RWPE1 (cell line): Measurements from ENCODE around the gene ZNF48.

Experiments used
- CTCF ChIA-PET: fragments of 350-600 bp; sonication (Branson Sonifier 250); formaldehyde crosslinking; extraction: SDS; loops from one replicate; lab custom pipeline; 2021; lab: Yijun Ruan, JAX
- POLR2A ChIA-PET: fragments of 400-600 bp; formaldehyde crosslinking; extraction: SDS; loops from one replicate; lab custom pipeline; 2020; ENCODE audit warnings: antibody characterized with exemption; ENCODE audit not compliant: low non-redundant PET; lab: Yijun Ruan, JAX
- DNase-seq: peaks from one replicate; pipeline ENCODE4 v3.0.0; 2012; ENCODE audit warnings: low spot score
- H3K27ac ChIP-seq: fragments of 450-650 bp; 2 replicates; pipeline ENCODE4 v1.5.1; 2017
- TF ChIP-seq, protein P1 (sequence below): fragments of 450-650 bp; conservative IDR thresholded peaks from 2 replicates; pipeline ENCODE4 v1.5.1; 2017; ENCODE audit warnings: low read depth, mild to moderate bottlenecking

Gene ZNF48

DNA sequence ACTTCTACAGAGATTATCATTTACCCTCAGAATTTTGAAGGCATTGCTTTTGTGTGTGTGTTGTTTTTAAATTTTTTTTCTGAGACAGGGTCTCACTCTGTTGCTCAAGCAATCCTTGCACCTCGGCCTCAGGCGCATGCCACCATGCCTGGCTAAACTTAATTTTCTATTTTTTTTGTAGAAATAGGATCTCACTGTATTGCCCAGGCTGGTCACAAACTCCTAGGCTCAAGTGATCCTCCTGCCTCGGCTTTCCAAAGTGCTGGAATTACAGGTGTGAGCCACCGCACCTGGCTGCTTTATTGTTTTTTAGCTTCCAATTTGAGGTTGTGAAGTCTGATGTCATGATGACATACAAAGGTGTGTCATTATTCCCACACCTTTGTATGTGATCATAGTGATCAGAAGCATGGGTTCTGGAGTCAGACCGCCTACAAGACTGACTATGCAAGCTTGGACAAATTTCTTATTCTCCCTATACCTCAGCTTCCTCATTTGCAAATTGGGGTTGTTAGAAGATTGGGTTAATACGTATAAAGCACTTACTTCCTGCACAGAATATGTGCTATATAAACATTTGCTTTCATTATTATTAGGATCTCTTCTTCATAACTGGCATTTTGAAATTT is 44.6 kb downstream of the ZNF48 start:
- H3K27ac ChIP-seq, result no peak overlapping the region
- no peak for DNase-seq
- CTCF ChIA-PET, result no interaction called here
- POLR2A ChIA-PET, result no interaction called here
- TF ChIP-seq, protein P1, sequence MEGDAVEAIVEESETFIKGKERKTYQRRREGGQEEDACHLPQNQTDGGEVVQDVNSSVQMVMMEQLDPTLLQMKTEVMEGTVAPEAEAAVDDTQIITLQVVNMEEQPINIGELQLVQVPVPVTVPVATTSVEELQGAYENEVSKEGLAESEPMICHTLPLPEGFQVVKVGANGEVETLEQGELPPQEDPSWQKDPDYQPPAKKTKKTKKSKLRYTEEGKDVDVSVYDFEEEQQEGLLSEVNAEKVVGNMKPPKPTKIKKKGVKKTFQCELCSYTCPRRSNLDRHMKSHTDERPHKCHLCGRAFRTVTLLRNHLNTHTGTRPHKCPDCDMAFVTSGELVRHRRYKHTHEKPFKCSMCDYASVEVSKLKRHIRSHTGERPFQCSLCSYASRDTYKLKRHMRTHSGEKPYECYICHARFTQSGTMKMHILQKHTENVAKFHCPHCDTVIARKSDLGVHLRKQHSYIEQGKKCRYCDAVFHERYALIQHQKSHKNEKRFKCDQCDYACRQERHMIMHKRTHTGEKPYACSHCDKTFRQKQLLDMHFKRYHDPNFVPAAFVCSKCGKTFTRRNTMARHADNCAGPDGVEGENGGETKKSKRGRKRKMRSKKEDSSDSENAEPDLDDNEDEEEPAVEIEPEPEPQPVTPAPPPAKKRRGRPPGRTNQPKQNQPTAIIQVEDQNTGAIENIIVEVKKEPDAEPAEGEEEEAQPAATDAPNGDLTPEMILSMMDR, result no peak

DNA sequence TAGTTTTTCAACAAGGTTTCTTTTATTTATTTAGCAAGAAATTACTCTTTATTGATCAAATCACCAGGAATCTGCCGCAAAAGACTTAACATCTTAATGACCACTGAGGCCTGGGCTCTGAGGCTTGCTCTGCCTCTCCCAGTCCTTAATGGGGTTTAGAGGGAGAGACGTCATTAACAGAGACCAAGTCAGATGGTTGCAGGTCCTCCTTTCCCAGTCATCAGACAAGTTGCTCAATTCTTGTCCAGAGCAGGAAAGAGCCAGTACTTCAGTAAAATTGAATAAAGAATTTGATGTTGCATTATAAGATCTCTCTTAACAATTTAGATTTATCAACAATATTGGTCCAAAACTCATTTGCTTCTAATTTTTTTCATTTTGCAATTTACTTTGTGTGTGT is 48.4 kb downstream of the ZNF48 start:
- ChIA-PET CTCF (no interaction called here), POLR2A (no interaction called here)
- no peak for DNase-seq
- no peak overlapping the region for H3K27ac ChIP-seq
- TF ChIP-seq, protein P1, result no peak

DNA sequence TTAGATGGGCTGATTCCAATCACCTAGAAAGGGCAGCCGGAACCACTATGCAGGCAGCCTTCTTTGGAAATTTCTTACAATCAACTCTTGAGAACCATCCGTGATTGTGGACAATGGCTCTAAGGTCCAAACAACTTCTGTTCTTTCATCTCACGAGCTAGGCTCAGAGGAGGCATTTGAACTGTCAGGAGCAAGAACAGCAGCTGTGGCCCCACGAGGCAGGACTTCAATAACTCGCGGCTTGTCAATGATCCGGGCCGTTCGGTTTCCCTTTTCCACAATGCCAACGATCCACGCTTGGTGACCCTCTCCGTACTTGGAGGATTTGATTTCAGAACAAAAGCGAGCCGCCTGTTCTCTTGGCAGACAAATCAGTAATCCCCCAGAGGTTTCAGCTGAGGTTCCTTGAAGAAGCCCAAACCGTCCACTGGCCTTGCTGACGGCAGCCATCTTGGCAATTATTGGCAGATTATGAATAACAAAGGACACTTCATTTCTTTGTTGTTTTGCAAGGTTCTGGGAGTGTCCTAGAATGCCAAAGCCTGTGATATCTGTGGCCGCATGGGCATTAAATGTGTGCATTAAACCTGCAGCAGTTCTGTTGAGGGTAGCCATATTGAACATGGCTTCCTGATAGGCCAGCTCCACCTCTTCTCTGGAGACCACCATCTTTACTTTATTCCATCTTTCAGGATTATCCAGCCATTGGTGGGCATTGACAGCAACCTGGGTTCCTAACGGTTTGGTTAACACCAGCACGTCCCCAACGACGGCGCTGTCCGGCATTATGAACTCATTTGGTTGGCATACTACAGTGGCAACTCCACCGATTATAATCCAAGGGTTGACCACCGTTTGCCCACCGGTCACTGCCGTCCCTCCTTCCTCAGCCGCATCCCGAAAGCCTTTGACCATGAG is 49.3 kb downstream of the ZNF48 start:
- no peak for DNase-seq
- CTCF ChIA-PET, result interaction anchor here (0.6 kb wide), 1 partner anchor 98 kb away, joined by 3 read pairs; no protein-coding TSS in a partner anchor
- POLR2A ChIA-PET, result interaction anchor here (0.6 to 1.1 kb wide), 3 partner anchors 11 to 123 kb away, joined by 3 to 4 read pairs (median 3); no protein-coding TSS in a partner anchor
- peak overlapping the region; percentile 87 for H3K27ac ChIP-seq
- TF ChIP-seq, protein P1, result no peak

DNA sequence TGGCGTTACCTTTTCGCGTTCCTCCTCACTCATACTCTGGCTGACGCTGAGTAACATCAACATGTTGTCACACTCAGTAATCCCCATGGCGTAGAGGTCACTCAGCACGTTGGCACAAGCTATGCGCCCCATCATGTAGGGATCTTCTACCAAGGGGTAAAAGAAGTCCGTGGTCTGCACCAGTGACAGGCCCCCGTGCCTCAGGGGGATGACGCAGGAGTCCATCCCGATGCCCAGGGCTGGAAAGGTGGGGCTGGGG is 49.9 kb downstream of the ZNF48 start:
- TF ChIP-seq, protein P1, result no peak
- CTCF ChIA-PET, result interaction anchor here (0.6 to 0.9 kb wide), 3 partner anchors 97 to 355 kb away, joined by 3 read pairs; no protein-coding TSS in a partner anchor
- H3K27ac ChIP-seq, result peak overlapping the region; percentile 87
- no peak for DNase-seq
- POLR2A ChIA-PET, result interaction anchor here (0.6 to 1.1 kb wide), 3 partner anchors 11 to 123 kb away, joined by 3 to 4 read pairs (median 3); no protein-coding TSS in a partner anchor

DNA sequence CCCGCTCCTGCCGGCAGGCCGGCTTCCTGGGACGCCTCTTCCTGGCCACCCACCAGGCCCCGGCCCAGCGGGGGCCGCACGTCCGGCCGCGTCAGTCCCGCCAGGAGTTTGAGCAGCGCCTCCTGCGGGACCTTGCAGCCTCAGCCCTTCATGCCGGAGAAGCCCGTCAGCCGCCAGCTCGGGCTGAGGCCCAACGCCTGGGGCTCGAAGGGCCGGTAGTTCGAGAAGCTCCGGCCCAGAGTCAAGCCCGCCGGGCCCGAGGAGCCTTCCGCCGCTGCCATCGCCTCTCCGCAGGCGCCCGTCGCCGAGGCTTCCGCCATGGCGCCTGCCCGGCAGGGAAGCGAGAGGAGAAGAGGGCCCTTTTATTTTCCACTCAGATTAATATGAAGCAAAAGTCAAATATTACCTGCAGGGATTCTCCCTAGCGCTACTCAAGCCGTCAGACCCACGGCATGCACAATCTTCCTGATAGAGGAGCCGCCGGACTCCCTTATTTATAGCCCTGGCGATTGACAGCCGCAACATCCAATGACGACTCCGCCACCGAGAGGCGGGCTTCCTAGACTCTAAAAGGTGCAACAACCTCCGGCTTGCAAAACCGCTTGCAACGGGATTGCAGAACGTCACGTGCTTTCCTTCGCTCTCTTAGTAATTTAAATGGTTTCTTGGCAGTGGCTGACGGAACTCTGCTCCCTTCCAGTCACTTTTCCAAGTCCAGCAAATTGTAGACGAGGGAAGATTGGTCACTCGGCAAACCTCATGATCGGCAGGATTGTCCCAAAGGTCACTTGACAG is 50.4 kb downstream of the ZNF48 start, which contains the start of gene SEPHS2:
Gene SEPHS2 (minus strand): TSS at position 467 of the 795 bp plus-strand sequence. CDS start 147 bp downstream, at position 320.
- peak; percentile 98 for DNase-seq
- CTCF ChIA-PET, result interaction anchor here (0.7 to 0.9 kb wide), 2 partner anchors 183 to 355 kb away, joined by 3 read pairs; no protein-coding TSS in a partner anchor
- TF ChIP-seq, protein P1, result peak; percentile 61
- POLR2A ChIA-PET, result interaction anchor here (1.1 kb wide), 1 partner anchor 90 kb away, joined by 4 read pairs; no protein-coding TSS in a partner anchor
- peak within 1 kb of the TSS; percentile 87 for H3K27ac ChIP-seq

DNA sequence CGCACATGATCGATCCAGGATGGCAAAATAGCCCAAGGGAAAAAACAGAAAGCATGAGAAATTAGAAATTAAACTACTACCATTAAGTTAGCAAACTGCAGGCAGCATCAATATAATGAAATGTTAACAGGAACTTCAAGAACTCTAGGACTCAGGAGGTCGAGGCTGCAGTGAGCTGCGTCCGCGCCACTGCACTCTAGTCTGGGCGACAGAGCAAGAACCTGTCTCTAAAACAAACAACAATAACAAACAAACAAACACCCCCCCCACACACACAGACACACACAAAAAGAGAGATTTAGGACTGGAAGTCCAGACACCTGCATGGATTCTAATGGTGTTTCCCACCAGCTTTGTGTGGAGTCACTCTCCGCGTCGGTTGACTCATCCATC is 51.0 kb downstream of the ZNF48 start:
- ChIA-PET POLR2A (no interaction called here), CTCF (interaction anchor here (0.6 kb wide), 1 partner anchor 89 kb away, joined by 4 read pairs; no protein-coding TSS in a partner anchor)
- DNase-seq, result no peak
- TF ChIP-seq, protein P1, result no peak
- peak overlapping the region; percentile 87 for H3K27ac ChIP-seq
